ENCODE measurements around the gene PPM1M.
"Not testable (repeated sequence)": the region's sequence is repeated elsewhere in the genome, so short reads cannot be mapped to it uniquely, and the experiment has no call there.

PPM1M gene

DNA sequence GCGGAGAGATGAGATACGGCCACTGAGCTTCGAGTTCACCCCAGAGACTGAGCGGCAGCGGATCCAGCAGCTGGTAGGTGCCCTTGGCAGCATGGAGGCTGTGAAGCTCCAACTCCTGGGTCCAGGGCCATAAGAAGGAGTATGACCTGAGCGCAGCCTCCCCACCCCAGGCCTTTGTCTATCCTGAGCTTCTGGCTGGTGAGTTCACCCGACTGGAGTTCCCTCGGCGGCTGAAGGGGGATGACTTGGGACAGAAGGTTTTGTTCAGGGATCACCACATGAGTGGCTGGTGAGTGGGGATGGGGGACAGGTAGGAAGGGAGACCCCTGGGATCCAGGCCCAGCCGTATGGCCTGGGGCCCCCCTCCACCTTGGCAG is 2.6 kb downstream of the PPM1M start:
- no peak for DNase-seq

- no peak for DNase-seq
These were observed 3.4 kb downstream of the PPM1M start for GRCh38 chr3:52248816-52249547.

- no peak for DNase-seq
These were observed 4.1 kb downstream of the PPM1M start for GRCh38 chr3:52249683-52250082.

GRCh38 chr3:52250122-52250521 is 4.6 kb downstream of the PPM1M start:
- DNase-seq = no peak

- peak; percentile 91 for DNase-seq
These were observed 8.1 kb downstream of the PPM1M start for GRCh38 chr3:52253314-52254304.

DNA sequence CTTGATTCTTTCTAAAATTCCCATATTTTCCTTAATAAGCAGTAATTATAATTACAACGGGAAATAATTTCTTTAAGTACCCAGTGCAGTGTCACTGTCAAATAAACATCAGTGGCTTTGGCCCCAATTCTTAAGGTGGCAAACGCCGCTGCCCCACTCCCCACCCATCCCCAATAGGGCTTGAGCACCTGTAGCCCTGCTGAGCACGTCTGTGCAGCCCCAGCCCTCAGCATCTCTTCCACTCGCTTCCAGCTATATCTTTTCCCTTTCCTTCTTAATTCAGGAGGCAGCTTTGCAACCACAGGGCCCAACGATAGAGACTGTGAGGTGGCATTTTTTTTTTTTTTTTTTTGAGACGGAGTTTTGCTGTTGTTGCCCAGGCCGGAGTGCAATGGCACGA is 9.0 kb downstream of the PPM1M start:
- no peak for DNase-seq

GRCh38 chr3:52256159-52256558 is 10.6 kb downstream of the PPM1M start:
- no peak for DNase-seq

DNA sequence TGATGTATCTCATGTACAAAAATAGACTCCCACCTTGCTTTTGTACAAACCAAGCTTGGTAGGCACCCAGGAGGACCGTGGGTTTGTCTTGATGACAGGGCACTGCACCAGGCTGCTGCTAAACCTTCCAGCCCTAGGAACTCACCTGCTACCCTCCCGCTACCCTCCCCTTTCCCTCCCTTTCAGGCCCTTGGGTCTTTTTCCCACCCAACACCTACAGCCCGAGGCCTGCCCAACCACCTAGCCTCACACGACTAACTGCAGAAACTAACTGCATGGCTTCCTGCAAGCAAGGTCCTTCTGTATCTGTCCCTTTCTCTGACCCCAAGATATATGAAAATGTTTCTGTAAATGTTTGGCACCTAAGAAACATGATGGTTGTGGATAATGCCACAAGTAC is 11.1 kb downstream of the PPM1M start:
- DNase-seq = no peak

DNA sequence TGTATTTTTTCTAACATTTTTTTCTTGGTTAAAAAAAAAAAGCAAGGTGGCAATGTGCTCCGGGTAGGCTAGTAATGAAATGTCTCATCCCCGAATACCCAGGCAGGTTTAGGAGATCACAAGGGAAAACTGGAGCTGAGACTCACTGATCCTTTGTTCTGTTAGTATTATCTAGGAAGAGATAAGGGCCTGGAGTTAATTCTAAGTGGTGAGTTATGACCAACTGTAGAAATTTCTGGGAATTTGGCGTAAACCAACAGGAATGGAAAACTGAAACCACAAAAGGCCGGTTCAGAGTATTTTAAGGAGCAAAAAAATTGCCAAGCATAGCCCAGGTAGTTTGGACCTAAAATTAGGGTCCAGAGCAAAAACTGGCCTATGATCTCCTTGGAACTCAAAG is 12.4 kb downstream of the PPM1M start:
- DNase-seq = no peak

DNA sequence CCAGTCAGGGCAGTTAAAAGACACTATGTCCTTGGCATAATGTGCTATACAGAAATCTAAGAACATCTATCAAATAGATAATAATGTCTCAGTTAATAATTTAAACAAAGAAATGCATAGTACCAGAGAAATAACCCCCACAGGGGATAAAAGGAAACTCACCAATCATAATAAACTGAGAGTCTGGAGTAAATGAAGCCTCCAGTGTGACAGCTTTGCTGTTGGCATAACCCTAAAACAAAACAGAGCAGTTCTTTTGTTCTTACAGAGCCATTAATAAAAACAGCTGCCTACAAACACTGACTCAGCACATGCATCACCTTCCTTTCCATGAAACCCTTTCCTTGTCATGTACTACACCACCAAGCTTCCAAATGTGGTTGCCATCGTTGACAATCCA is 13.5 kb downstream of the PPM1M start:
- no peak for DNase-seq

DNA sequence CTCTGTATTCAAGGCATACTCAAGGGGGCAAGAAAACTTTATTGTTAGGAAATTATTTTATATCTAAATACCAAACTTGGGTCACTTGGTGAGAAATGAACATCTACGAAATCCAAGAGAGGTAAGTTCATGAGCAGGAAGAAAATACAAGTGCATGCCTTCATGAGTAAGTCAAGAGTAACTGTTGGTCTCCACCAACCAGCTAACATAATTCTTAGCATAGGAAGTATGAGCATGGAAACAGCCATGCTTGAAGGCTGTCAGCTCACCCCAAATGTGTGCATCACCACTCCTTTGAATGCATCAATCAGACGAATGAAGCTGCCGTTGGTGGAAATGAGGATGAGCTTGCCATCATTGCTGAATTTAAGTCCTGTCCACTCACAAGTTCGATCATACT is 13.9 kb downstream of the PPM1M start:
- no peak for DNase-seq

DNA sequence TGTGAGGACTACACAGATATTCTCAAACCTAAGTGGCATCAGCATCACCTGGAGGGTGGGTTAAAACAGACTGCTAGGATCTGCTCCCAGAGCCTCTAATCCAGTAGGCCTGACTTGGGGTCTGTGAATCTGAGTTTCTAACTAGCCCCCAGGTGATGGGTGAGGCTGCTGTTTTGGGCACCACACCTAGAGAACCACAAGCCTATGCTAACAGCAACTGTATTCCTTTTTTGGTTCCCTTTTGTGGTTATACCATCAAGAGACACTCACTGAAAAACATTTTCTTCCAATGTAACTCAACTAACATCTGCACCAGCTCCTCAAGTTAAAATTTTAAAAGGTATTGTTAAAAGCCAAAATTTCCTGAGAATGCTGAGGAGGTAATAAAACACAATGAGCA is 16.9 kb downstream of the PPM1M start:
- DNase-seq = no peak

GRCh38 chr3:52265387-52265786 is 19.8 kb downstream of the PPM1M start:
- DNase-seq = no peak

DNA sequence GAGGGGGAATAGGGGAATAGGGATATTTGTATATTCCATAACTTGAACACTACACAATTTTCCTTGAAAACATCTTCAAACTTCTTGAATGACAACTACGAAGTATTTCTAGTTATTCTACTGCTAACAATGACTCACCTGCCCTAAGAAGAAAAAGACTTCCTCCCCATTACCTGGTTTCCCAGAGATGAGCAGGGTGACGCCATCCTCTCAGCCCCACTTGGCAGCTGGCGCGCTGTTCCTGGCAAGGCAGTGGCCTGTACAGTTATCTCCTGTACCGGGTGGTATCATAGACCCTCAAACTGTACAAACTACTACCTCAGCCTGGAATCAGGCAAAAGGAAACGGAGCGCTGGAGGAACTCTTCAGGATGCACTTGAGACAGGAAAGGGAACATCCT is 22.5 kb downstream of the PPM1M start:
- DNase-seq = peak; percentile 43

DNA sequence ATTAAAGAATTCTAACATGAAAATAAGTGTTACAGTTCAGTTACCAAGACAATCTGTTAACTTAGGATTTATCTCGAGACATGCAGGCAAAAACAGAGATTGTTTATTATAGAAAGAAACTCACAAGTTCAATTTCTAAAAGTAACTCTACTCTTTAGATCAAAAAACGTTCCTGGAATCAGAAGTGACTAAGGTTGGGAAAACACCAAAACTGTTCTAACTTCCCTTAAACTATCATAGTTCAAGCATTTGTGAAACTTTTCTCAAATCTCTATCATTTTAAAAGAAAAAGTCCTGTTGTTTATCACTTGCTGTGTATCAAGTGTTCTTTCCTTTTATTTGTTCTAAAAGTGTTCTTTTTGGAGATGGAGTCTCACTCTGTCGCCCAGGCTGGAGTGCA is 24.2 kb downstream of the PPM1M start:
- DNase-seq = peak; percentile 20

DNA sequence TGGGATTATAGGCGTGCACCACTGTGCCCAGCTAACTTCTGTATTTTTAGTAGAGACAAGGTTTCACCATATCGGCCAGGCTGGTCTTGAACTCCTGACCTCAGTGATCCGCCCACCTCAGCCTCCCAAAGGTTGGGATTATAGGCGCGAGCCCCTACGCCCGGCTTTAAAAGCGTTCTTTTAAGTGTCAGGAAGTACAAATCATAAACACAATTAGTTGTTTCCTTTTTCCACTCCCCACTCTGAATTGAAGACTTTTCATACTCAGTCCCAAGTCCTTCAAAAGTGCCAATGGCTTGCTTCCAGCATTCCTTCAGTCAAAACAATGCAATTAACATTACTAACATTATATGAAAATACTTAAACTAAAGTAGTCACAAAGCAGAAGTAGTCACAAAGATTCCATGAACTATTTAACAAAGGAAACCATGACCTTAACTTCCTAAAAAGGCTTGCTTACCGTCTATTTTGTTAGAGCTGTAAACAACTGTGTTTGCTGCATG is 24.7 kb downstream of the PPM1M start:
- peak; percentile 26 for DNase-seq

- peak; percentile 2 for DNase-seq
These were observed 26.6 kb downstream of the PPM1M start for GRCh38 chr3:52272172-52272571.

GRCh38 chr3:52272831-52273230 is 27.3 kb downstream of the PPM1M start:
- peak; percentile 19 for DNase-seq

DNA sequence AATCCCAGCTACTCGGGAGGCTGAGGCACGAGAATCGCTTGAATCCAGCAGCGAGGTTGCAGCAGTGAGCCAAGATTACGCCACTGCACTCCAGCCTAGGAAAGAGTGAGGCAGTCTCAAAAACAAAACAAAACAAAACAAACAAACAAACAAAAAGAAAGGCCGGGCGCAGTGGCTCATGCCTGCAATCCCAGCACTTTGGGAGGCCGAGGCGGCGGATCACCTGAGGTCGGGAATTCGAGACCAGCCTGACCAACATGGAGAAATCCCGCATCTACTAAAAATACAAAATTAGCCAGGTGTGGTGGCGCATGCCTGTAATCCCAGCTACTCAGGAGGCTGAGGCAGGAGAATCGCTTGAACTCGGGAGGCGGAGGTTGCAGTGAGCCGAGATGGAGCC is 29.2 kb downstream of the PPM1M start:
- not testable (repeated sequence) for DNase-seq

DNA sequence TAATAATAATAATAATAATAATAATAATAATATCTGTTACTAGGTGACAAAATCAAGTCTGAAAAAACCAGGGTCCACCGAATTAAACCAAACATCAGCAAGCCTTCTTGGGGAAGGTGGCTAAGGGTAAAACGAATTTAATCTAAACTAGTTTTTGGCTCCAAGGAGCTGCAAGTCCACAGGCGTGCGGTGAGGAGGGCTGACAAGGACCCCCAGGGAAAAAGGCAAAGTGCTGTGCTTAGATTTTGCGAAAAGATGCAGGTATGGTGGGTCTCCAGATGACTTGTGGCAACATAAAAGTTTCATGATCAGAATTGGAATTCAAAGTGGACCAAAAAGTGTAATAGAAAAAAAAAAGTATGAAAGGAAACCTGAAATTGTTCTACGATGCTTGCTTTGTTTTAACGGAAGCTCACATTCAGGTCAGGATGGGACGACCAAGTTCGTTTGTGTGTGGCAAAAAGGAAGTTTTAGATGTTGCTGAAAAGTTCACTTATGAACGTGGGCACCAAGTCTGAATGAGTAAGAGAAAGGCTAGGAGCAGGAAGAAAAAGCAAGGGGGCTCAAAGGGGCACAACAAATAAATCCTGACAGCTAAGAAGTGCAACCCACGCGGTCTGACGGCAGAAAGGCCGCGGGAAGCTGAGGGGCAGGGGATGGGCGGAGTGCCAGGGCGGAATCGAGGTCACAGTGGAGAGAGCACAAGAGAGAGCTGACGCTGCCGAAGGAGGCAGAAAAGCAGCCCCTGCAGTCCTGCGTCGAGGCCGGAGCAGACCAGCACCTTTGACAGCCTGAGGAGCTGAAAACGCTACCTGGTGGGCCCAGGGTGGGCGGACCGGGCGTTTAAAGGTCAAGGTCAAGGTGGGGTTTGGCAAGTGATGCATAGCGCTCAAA is 31.8 kb downstream of the PPM1M start:
- DNase-seq = peak; percentile 78

DNA sequence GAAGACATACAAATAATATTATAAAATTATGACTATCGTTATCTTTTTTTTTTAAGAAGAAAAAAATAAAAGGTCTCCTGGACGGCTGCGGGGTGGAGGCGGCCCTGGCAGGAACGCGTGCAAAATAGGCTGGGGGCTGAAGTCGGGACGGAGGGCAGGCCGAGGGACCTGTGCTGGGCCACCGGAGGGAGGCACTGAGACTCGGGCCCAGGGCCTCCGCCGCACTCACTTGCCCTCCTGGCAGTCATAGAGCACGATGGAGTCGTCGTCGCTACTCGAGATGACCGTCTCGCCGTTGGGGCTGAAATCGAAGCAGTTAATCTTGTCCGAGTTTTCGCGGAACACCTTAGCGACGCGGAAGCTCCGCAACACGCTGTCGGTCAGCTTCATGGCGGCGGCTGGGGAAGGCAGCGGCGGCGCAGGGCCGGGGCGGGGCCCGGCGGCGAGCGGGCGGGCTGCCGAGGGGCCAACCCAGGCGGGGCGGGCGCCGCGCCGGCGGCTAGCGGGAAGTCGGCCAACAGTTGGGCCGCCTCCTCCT is 32.5 kb downstream of the PPM1M start:
- DNase-seq = peak; percentile 69

DNA sequence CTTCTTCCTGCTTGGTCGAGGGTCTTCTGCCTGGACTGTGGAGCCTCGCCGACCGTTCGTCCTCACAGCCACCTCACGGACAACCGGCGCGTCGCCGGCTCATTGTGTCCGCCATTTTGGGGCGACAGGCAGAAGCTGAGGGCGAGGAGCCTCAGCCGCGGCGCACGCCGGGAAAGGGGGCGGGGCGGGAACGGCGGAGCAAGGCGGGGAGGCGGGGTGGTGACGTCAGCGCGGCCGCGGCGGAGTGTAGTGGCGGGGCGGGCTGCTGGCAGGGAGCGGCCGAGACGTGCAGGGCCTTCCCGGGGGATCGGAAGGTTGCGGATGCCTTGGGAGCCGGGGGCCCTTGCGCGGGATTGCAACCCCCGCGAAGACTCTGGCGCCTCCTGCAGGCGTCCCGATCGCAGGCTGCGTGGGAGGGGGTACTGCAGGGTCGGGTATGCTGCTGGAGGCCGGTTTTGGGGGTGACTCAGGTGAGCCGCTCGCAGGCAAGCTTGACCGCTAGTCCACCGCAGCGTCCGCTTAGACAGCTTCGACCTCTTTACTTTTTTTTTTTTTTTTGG is 33.0 kb downstream of the PPM1M start, which contains the start of gene WDR82:
Gene WDR82, minus strand, starts transcription at position 140 of the 560 bp plus-strand sequence. CDS start 288 bp downstream, outside the sequence.
- peak; percentile 96 for DNase-seq
